Measurements from ENCODE around the gene NRCAM. TPM values are rescaled to one million over a fixed set of nuclear protein-coding genes. Genes with fewer than 3 reads are reported as not detected.

Gene NRCAM
- total RNA-seq, 1 experiment from 2014 or later = 2.7 TPM

GRCh38 chr7:108127461-108127860 is 328.8 kb downstream of the NRCAM start:
- no peak for ATAC-seq
- H3K27ac Mint-ChIP-seq = no peak overlapping the region

GRCh38 chr7:108124820-108125219 is 331.4 kb downstream of the NRCAM start:
- H3K36me3 Mint-ChIP-seq = no peaks in the 10 kb centered on the region
- no peak for ATAC-seq
- POLR2A ChIA-PET = interaction anchor here (0.6 kb wide), 1 partner anchor 12 kb away, joined by 3 read pairs; no protein-coding TSS in a partner anchor
- TF ChIP-seq FOXP4 (CRISPR knock-in tag; IDR thresholded peaks at IDR 0.05) (no peak), TEAD1 (CRISPR knock-in tag; IDR thresholded peaks at IDR 0.05) (no peak), USF1 (CRISPR knock-in tag; IDR thresholded peaks at IDR 0.05) (no peak), ZNF423 (CRISPR knock-in tag; IDR thresholded peaks at IDR 0.05) (no peak), ERG (CRISPR knock-in tag; IDR thresholded peaks at IDR 0.05) (no peak), ATF2 (CRISPR knock-in tag; IDR thresholded peaks at IDR 0.05; ENCODE audit: borderline replicate concordance, low read depth) (no peak), ESRRA (CRISPR knock-in tag; IDR thresholded peaks at IDR 0.05; ENCODE audit: borderline replicate concordance) (no peak), ZNF263 (CRISPR knock-in tag; IDR thresholded peaks at IDR 0.05; ENCODE audit: low read depth) (no peak), MXD4 (CRISPR knock-in tag; IDR thresholded peaks at IDR 0.05; ENCODE audit: borderline replicate concordance) (no peak), OVOL2 (CRISPR knock-in tag; IDR thresholded peaks at IDR 0.05; ENCODE audit: borderline replicate concordance) (no peak), SMAD3 (CRISPR knock-in tag; IDR thresholded peaks at IDR 0.05; ENCODE audit: borderline replicate concordance) (no peak), PRDM15 (CRISPR knock-in tag; IDR thresholded peaks at IDR 0.05) (no peak), CTCF (IDR thresholded peaks at IDR 0.05) (no peak)

More at GRCh38 chr7:108127461-108127860, 328.8 kb downstream of the NRCAM start:
- H3K27me3 Mint-ChIP-seq (ENCODE audit: low read depth) = no peaks in the 10 kb centered on the region
- H3K4me1 Mint-ChIP-seq = peaks cover 4% of the 10 kb centered on the region
- no peaks in the 10 kb centered on the region for H3K36me3 Mint-ChIP-seq
- ChIA-PET POLR2A (no interaction called here), CTCF (no interaction called here)
- H3K4me3 Mint-ChIP-seq = no peak overlapping the region
- DNase-seq (ENCODE audit: low spot score) = no peak
- TF ChIP-seq ZNF671 (CRISPR knock-in tag; IDR thresholded peaks at IDR 0.05) (no peak), CTCF (IDR thresholded peaks at IDR 0.05) (no peak), TEAD1 (CRISPR knock-in tag; IDR thresholded peaks at IDR 0.05) (no peak), CREB1 (CRISPR knock-in tag; IDR thresholded peaks at IDR 0.05) (no peak), CDX4 (CRISPR knock-in tag; IDR thresholded peaks at IDR 0.05; ENCODE audit: borderline replicate concordance) (no peak)
- H3K9me3 Mint-ChIP-seq = no peaks in the 10 kb centered on the region

More at GRCh38 chr7:108124820-108125219, 331.4 kb downstream of the NRCAM start:
- no peaks in the 10 kb centered on the region for H3K4me1 Mint-ChIP-seq
- CTCF ChIA-PET = interaction anchor here (1.3 kb wide), 1 partner anchor 11 kb away, joined by 5 read pairs; no protein-coding TSS in a partner anchor
- H3K27me3 Mint-ChIP-seq (ENCODE audit: low read depth) = no peaks in the 10 kb centered on the region
- H3K27ac Mint-ChIP-seq = no peak overlapping the region
- H3K9me3 Mint-ChIP-seq = no peaks in the 10 kb centered on the region
- no peak overlapping the region for H3K4me3 Mint-ChIP-seq
- DNase-seq (ENCODE audit: low spot score) = no peak
